Measurements from ENCODE around the gene OXCT1. TPM values are rescaled to one million over a fixed set of nuclear protein-coding genes. Genes with fewer than 3 reads are reported as not detected.

Gene OXCT1
- total RNA-seq, 1 experiment from 2014 or later, result 20.6 TPM

DNA sequence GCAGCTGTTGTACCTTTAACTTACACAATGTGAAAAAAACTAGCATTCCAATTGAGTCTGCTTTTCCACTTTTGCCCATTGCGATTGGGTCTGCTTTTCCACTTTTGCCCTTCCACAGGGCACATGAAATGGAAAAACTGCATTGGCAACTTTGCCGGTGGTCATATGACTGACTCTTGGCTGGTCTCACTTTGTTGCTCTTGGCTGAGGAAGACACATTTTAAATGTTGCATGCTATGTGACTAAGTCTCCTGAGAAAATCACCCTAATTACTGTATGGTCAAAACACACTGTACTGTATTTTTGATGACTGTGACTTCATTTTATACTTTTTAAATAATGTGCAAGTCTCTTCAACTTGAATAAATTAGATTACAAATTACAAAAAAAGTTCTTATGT lies 1.6 kb upstream of the OXCT1 start:
- no peak for ATAC-seq
- CTCF ChIA-PET, result no interaction called here

GRCh38 chr5:41870627-41871048 lies 413 bp upstream of the OXCT1 start:
- no peak for TF ChIP-seq KAT7 (CRISPR knock-in tag; IDR thresholded peaks at IDR 0.05; ENCODE audit: borderline replicate concordance)
- no peak for TF ChIP-seq RELA (CRISPR knock-in tag; IDR thresholded peaks at IDR 0.05; ENCODE audit: borderline replicate concordance)
- peak; percentile 20; the same call in 1 of the 2 replicates for TF ChIP-seq TEAD4 (CRISPR knock-in tag; IDR thresholded peaks at IDR 0.05)
- TF ChIP-seq NR2C2 (CRISPR knock-in tag; IDR thresholded peaks at IDR 0.05), result no peak
- no peak for TF ChIP-seq IRF2 (CRISPR knock-in tag; IDR thresholded peaks at IDR 0.05; ENCODE audit: borderline replicate concordance, low read depth)
- TF ChIP-seq, protein P1, sequence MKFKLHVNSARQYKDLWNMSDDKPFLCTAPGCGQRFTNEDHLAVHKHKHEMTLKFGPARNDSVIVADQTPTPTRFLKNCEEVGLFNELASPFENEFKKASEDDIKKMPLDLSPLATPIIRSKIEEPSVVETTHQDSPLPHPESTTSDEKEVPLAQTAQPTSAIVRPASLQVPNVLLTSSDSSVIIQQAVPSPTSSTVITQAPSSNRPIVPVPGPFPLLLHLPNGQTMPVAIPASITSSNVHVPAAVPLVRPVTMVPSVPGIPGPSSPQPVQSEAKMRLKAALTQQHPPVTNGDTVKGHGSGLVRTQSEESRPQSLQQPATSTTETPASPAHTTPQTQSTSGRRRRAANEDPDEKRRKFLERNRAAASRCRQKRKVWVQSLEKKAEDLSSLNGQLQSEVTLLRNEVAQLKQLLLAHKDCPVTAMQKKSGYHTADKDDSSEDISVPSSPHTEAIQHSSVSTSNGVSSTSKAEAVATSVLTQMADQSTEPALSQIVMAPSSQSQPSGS (CRISPR knock-in tag; IDR thresholded peaks at IDR 0.05; ENCODE audit: borderline replicate concordance, low read depth), result no peak
- TF ChIP-seq, protein P2, sequence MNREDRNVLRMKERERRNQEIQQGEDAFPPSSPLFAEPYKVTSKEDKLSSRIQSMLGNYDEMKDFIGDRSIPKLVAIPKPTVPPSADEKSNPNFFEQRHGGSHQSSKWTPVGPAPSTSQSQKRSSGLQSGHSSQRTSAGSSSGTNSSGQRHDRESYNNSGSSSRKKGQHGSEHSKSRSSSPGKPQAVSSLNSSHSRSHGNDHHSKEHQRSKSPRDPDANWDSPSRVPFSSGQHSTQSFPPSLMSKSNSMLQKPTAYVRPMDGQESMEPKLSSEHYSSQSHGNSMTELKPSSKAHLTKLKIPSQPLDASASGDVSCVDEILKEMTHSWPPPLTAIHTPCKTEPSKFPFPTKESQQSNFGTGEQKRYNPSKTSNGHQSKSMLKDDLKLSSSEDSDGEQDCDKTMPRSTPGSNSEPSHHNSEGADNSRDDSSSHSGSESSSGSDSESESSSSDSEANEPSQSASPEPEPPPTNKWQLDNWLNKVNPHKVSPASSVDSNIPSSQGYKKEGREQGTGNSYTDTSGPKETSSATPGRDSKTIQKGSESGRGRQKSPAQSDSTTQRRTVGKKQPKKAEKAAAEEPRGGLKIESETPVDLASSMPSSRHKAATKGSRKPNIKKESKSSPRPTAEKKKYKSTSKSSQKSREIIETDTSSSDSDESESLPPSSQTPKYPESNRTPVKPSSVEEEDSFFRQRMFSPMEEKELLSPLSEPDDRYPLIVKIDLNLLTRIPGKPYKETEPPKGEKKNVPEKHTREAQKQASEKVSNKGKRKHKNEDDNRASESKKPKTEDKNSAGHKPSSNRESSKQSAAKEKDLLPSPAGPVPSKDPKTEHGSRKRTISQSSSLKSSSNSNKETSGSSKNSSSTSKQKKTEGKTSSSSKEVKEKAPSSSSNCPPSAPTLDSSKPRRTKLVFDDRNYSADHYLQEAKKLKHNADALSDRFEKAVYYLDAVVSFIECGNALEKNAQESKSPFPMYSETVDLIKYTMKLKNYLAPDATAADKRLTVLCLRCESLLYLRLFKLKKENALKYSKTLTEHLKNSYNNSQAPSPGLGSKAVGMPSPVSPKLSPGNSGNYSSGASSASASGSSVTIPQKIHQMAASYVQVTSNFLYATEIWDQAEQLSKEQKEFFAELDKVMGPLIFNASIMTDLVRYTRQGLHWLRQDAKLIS (CRISPR knock-in tag; IDR thresholded peaks at IDR 0.05; ENCODE audit: borderline replicate concordance), result no peak
- TF ChIP-seq, protein P3, sequence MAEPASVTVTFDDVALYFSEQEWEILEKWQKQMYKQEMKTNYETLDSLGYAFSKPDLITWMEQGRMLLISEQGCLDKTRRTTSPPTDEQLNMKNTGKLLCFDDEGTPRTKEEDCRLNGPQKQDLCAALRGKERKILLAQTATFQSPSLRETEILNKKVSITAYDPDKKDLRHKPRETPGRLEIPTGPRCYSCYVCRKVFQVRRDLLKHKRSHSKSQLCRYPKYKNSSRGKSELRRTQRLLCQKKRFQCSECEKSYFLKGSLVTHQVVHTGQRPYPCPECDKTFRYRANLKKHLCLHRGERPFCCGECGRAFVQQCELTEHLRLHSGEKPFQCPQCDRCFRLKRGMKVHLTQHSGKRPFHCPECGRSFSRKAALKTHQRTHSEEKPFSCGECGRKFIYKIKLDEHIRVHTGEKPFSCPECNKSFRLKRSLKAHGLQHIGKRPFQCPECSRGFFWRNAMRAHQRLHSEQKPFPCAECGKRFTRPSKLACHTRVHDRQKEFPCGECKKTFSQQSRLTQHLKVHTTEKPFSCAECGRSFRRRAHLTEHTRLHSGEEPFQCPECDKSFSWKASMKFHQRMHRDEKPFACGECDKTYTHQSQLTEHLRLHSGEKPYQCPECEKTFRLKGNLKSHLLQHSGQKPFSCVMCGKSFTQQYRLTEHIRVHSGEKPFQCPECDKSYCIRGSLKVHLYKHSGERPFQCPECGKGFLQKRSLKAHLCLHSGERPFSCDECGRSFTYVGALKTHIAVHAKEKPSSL (CRISPR knock-in tag; conservative IDR thresholded peaks at IDR 0.05), result no peak
- 0 out of 2 replicates have a peak, but pooled peaks have one; percentile 34 for TF ChIP-seq JUN (CRISPR knock-in tag; IDR thresholded peaks at IDR 0.05)
- TF ChIP-seq MXD4 (CRISPR knock-in tag; IDR thresholded peaks at IDR 0.05; ENCODE audit: borderline replicate concordance), result no peak
- no peak for TF ChIP-seq NR3C1 (CRISPR knock-in tag; conservative IDR thresholded peaks at IDR 0.05; ENCODE audit: low read depth)
- no peak for TF ChIP-seq TEAD1 (CRISPR knock-in tag; IDR thresholded peaks at IDR 0.05)
- no peak for TF ChIP-seq ZBTB43 (CRISPR knock-in tag; IDR thresholded peaks at IDR 0.05)
- peak; percentile 26; the same call in 1 of the 2 replicates for TF ChIP-seq MAX (CRISPR knock-in tag; IDR thresholded peaks at IDR 0.05)
- TF ChIP-seq, protein P4, sequence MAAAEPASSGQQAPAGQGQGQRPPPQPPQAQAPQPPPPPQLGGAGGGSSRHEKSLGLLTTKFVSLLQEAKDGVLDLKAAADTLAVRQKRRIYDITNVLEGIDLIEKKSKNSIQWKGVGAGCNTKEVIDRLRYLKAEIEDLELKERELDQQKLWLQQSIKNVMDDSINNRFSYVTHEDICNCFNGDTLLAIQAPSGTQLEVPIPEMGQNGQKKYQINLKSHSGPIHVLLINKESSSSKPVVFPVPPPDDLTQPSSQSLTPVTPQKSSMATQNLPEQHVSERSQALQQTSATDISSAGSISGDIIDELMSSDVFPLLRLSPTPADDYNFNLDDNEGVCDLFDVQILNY (CRISPR knock-in tag; IDR thresholded peaks at IDR 0.05), result no peak
- TF ChIP-seq SOX15 (CRISPR knock-in tag; IDR thresholded peaks at IDR 0.05), result no peak
- no peak for TF ChIP-seq MLX (CRISPR knock-in tag; IDR thresholded peaks at IDR 0.05)
- no peak for TF ChIP-seq SP1 (CRISPR knock-in tag; conservative IDR thresholded peaks at IDR 0.05)
- TF ChIP-seq, protein P5, sequence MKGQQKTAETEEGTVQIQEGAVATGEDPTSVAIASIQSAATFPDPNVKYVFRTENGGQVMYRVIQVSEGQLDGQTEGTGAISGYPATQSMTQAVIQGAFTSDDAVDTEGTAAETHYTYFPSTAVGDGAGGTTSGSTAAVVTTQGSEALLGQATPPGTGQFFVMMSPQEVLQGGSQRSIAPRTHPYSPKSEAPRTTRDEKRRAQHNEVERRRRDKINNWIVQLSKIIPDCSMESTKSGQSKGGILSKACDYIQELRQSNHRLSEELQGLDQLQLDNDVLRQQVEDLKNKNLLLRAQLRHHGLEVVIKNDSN (CRISPR knock-in tag; IDR thresholded peaks at IDR 0.05), result no peak
- ChIA-PET POLR2A (interaction anchor here (1.5 kb wide), 1 partner anchor 34 kb away, joined by 7 read pairs; the partner anchor contains the start of gene RIMOC1), CTCF (no interaction called here)
- Mint-ChIP-seq H3K4me1 (peaks cover 9% of the 10 kb centered on the region), H3K4me3 (peak overlapping the region; percentile 83), H3K27me3 (ENCODE audit: low read depth) (peaks cover 43% of the 10 kb centered on the region), H3K36me3 (no peaks in the 10 kb centered on the region), H3K27ac (no peak overlapping the region), H3K9me3 (peaks cover 4% of the 10 kb centered on the region; the same call in 1 of the 2 replicates)
- no peak for DNase-seq (ENCODE audit: low spot score)
- ATAC-seq, result no peak

More for the DNA sequence above, 1.6 kb upstream of the OXCT1 start:
- H3K36me3 Mint-ChIP-seq, result no peaks in the 10 kb centered on the region
- peaks cover 9% of the 10 kb centered on the region for H3K4me1 Mint-ChIP-seq
- POLR2A ChIA-PET, result no interaction called here
- peaks cover 4% of the 10 kb centered on the region; the same call in 1 of the 2 replicates for H3K9me3 Mint-ChIP-seq
- DNase-seq (ENCODE audit: low spot score), result no peak
- H3K27ac Mint-ChIP-seq, result no peak overlapping the region
- TF ChIP-seq, protein P6, sequence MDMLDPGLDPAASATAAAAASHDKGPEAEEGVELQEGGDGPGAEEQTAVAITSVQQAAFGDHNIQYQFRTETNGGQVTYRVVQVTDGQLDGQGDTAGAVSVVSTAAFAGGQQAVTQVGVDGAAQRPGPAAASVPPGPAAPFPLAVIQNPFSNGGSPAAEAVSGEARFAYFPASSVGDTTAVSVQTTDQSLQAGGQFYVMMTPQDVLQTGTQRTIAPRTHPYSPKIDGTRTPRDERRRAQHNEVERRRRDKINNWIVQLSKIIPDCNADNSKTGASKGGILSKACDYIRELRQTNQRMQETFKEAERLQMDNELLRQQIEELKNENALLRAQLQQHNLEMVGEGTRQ (CRISPR knock-in tag; IDR thresholded peaks at IDR 0.05), result no peak
- H3K27me3 Mint-ChIP-seq (ENCODE audit: low read depth), result peaks cover 43% of the 10 kb centered on the region
- no peak overlapping the region for H3K4me3 Mint-ChIP-seq

All from WTC11 (cell line).